ENCODE measurements around the gene STUM. TPM values are rescaled to one million over a fixed set of nuclear protein-coding genes. Genes with fewer than 3 reads are reported as not detected.

The STUM gene
- polyA plus RNA-seq, 1 donor (not counting 4 experiments of a cell fraction or from before 2014, with no cell fraction given) = 0.01 TPM

DNA sequence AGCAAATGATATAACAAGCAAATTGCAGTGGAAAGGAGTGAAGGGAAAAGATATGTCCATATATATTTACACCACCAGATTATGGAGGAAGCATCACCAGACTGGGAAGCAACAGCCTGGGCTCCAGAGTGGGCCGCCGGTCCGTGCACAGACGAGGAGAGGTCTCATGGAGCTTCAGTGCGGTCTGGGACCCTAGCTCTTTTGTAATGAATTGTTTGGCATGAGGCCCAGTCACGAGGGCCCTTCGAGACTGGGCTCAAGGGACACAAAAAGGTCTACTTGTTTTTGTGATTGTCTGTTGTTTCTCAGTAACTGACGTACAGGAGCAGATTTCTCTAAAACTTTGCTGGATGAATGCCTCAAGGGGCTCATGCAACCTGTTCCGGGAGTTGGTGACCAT, 12.9 kb upstream of the STUM start:
- H3K4me1 ChIP-seq (ENCODE audit: control insufficient read depth, extremely low read depth, insufficient read depth, low read length) = no peaks in the 10 kb centered on the region
- H3K4me2 ChIP-seq (ENCODE audit: control insufficient read depth, extremely low read depth, insufficient read depth, low read depth, low read length) = no peak overlapping the region
- no peaks in the 10 kb centered on the region for H3K79me2 ChIP-seq (ENCODE audit: control insufficient read depth, insufficient read depth, low read length)
- TF ChIP-seq, protein P1, sequence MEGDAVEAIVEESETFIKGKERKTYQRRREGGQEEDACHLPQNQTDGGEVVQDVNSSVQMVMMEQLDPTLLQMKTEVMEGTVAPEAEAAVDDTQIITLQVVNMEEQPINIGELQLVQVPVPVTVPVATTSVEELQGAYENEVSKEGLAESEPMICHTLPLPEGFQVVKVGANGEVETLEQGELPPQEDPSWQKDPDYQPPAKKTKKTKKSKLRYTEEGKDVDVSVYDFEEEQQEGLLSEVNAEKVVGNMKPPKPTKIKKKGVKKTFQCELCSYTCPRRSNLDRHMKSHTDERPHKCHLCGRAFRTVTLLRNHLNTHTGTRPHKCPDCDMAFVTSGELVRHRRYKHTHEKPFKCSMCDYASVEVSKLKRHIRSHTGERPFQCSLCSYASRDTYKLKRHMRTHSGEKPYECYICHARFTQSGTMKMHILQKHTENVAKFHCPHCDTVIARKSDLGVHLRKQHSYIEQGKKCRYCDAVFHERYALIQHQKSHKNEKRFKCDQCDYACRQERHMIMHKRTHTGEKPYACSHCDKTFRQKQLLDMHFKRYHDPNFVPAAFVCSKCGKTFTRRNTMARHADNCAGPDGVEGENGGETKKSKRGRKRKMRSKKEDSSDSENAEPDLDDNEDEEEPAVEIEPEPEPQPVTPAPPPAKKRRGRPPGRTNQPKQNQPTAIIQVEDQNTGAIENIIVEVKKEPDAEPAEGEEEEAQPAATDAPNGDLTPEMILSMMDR (optimal IDR thresholded peaks at IDR 0.05 in 1 of 3, IDR thresholded peaks at IDR 0.05 in 1 of 3, conservative IDR thresholded peaks at IDR 0.05 in 1 of 3; ENCODE audit: extremely low read depth in 1 of 3, insufficient read depth in 2 of 3, low read length in 3 of 3) = no peak
- TF ChIP-seq EZH2 (IDR thresholded peaks at IDR 0.05; ENCODE audit: low read length) = no peak
- H3K36me3 ChIP-seq (ENCODE audit: control insufficient read depth in 2 of 2, extremely low read depth in 1 of 2, insufficient read depth in 2 of 2, low read length in 2 of 2) = no peaks in the 10 kb centered on the region
- H3K9ac ChIP-seq (ENCODE audit: control insufficient read depth, extremely low read depth, insufficient read depth, low read length) = no peak overlapping the region
- H4K20me1 ChIP-seq (ENCODE audit: control insufficient read depth, extremely low read depth, insufficient read depth, low read length) = no peaks in the 10 kb centered on the region
- no peak overlapping the region for H2AFZ ChIP-seq (ENCODE audit: control insufficient read depth, low read length)
- H3K9me1 ChIP-seq (ENCODE audit: control insufficient read depth, extremely low read depth, insufficient read depth, low read length) = no peaks in the 10 kb centered on the region
- no peak overlapping the region for H3K4me3 ChIP-seq (ENCODE audit: control insufficient read depth in 2 of 3, extremely low read depth in 1 of 3, insufficient read depth in 2 of 3, low read depth in 1 of 3, low read length in 3 of 3)
- no peaks in the 10 kb centered on the region for H3K9me3 ChIP-seq (ENCODE audit: control insufficient read depth, low read depth, low read length)
- no peak for FAIRE-seq
- H3K27me3 ChIP-seq (ENCODE audit: control insufficient read depth, extremely low read depth, insufficient read depth, low read length) = peaks cover under 1% of the 10 kb centered on the region
- DNase-seq (ENCODE audit: low read depth, low spot score) = no peak
- no peak overlapping the region for H3K27ac ChIP-seq (ENCODE audit: control insufficient read depth, insufficient read depth, low read length)
- dilution Hi-C loops (cut with MboI; ENCODE audit: extremely low pct_ligation_motif_present, low sequenced_read_pairs) = no loop called here

DNA sequence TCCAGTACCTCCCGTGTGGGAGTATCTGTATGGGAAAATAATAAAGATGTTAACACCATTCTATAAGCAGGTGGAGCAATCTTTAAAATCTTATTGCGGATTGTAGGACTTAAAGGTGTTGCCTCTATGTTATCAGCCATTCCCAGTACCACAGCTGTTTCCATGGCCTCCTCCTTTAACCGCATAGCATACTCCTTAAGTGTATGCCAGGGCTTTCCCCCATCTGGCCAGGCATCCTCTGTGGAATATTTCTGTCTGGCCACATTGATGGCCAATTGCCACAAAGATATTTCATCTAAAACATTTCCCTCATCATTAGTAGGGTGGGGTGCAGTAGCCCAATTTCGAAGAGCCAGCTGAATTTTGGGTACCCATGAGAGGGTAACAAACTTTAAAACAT, 7.3 kb upstream of the STUM start:
- no peak for DNase-seq (ENCODE audit: low read depth, low spot score)

More for the DNA sequence above, 7.3 kb upstream of the STUM start:
- Histone ChIP-seq H3K9ac (ENCODE audit: control insufficient read depth, extremely low read depth, insufficient read depth, low read length) (no peak overlapping the region), H3K79me2 (ENCODE audit: control insufficient read depth, insufficient read depth, low read length) (no peaks in the 10 kb centered on the region), H3K9me1 (ENCODE audit: control insufficient read depth, extremely low read depth, insufficient read depth, low read length) (no peaks in the 10 kb centered on the region), H3K4me1 (ENCODE audit: control insufficient read depth, extremely low read depth, insufficient read depth, low read length) (no peaks in the 10 kb centered on the region), H2AFZ (ENCODE audit: control insufficient read depth, low read length) (no peak overlapping the region), H3K4me2 (ENCODE audit: control insufficient read depth, extremely low read depth, insufficient read depth, low read depth, low read length) (no peak overlapping the region), H3K27ac (ENCODE audit: control insufficient read depth, insufficient read depth, low read length) (no peak overlapping the region), H3K9me3 (ENCODE audit: control insufficient read depth, low read depth, low read length) (no peaks in the 10 kb centered on the region), H3K4me3 (ENCODE audit: control insufficient read depth in 2 of 3, extremely low read depth in 1 of 3, insufficient read depth in 2 of 3, low read depth in 1 of 3, low read length in 3 of 3) (no peak overlapping the region), H4K20me1 (ENCODE audit: control insufficient read depth, extremely low read depth, insufficient read depth, low read length) (no peaks in the 10 kb centered on the region), H3K27me3 (ENCODE audit: control insufficient read depth, extremely low read depth, insufficient read depth, low read length) (peaks cover under 1% of the 10 kb centered on the region), H3K36me3 (ENCODE audit: control insufficient read depth in 2 of 2, extremely low read depth in 1 of 2, insufficient read depth in 2 of 2, low read length in 2 of 2) (no peaks in the 10 kb centered on the region)
- no peak for FAIRE-seq
- dilution Hi-C loops (cut with MboI; ENCODE audit: extremely low pct_ligation_motif_present, low sequenced_read_pairs) = no loop called here
- TF ChIP-seq EZH2 (IDR thresholded peaks at IDR 0.05; ENCODE audit: low read length) = no peak
- TF ChIP-seq, protein P1 (optimal IDR thresholded peaks at IDR 0.05 in 1 of 3, IDR thresholded peaks at IDR 0.05 in 1 of 3, conservative IDR thresholded peaks at IDR 0.05 in 1 of 3; ENCODE audit: extremely low read depth in 1 of 3, insufficient read depth in 2 of 3, low read length in 3 of 3) = no peak

All from keratinocyte (primary cell).